Lower leg skin (tissue), 4 donors: ENCODE measurements around the gene ZEB2. TPM values are rescaled to one million over a fixed set of nuclear protein-coding genes. Genes with fewer than 3 reads are reported as not detected.

Experiments used
- DNase-seq, 2 donors: peaks; one replicate each; pipeline ENCODE4 v3.0.0-alpha.2; 2019; ENCODE audit warnings: low spot score in 2 of 2
- H3K4me3 ChIP-seq: fragments of 200-600 bp; sonication (generic); 2 replicates; pipeline ENCODE4 v1.5.1; 2017; ENCODE audit warnings: mild to moderate bottlenecking, low read depth; ENCODE audit not compliant: poor library complexity, severe bottlenecking
- CTCF ChIP-seq, 3 donors: fragments of 450-650 bp; IDR thresholded peaks; one replicate each; pipeline ENCODE4 v1.5.1; 2016; ENCODE audit warnings: antibody characterized with exemption in 3 of 3, mild to moderate bottlenecking in 3 of 3, moderate library complexity in 2 of 3
- POLR2A ChIP-seq, 2 donors: fragments of 450-650 bp; IDR thresholded peaks; one replicate each; pipeline ENCODE4 v1.6.1; 2016 to 2017; ENCODE audit warnings: antibody characterized with exemption in 2 of 2, mild to moderate bottlenecking in 1 of 2, moderate library complexity in 1 of 2
- WGBS, 2 donors: methylation state at CpG; one replicate each; pipeline ENCODE4 v1.1.5; 2018; 5-methylcytosine and 5-hydroxymethylcytosine counted together
- intact Hi-C: fragments of 100-400 bp; cut with DNase I; formaldehyde crosslinking; loops from one replicate; pipeline ENCODE4 v1.15.0; 2023; ENCODE audit warnings: low total_unique reads
- total RNA-seq, 4 donors: library from RNA; depleted of rRNA; stranded (reverse); fragments of >200 nt; gene quantifications; one replicate each; pipeline ENCODE4 v1.1.0, GENCODE V29; 2016

ZEB2 gene
- total RNA-seq, 4 donors from 2014 or later, result 13.8 to 38.8 (median 30.3) TPM

- 74 to 79% methylated on average over 6 of the region's 6 CpGs for WGBS, 2 donors
- TF ChIP-seq CTCF (IDR thresholded peaks at IDR 0.05) (no peak), POLR2A (IDR thresholded peaks at IDR 0.05) (no peak)
- intact Hi-C loops, result no loop called here
- DNase-seq, result no peak
- H3K4me3 ChIP-seq, result no peak overlapping the region
Observed at GRCh38 chr2:144429396-144430112, 90.4 kb downstream of the ZEB2 start.

- intact Hi-C loops, result no loop called here
- no peak for DNase-seq
- TF ChIP-seq POLR2A (IDR thresholded peaks at IDR 0.05) (no peak), CTCF (IDR thresholded peaks at IDR 0.05) (no peak)
- WGBS, 2 donors, result 54 to 60% methylated on average over 4 of the region's 4 CpGs
- no peak overlapping the region for H3K4me3 ChIP-seq
Observed at GRCh38 chr2:144426981-144427479, 92.9 kb downstream of the ZEB2 start.

- intact Hi-C loops, result no loop called here
- no peak for DNase-seq
- 51 to 71% methylated on average over 1 of the region's 1 CpG for WGBS, 2 donors
- TF ChIP-seq POLR2A (IDR thresholded peaks at IDR 0.05), result no peak
- TF ChIP-seq CTCF (IDR thresholded peaks at IDR 0.05), result no peak
- no peak overlapping the region for H3K4me3 ChIP-seq
Observed at GRCh38 chr2:144426355-144426754, 93.6 kb downstream of the ZEB2 start.

GRCh38 chr2:144424559-144425240 lies 95.2 kb downstream of the ZEB2 start:
- WGBS, 2 donors, result 84 to 95% methylated on average over 4 of the region's 4 CpGs
- TF ChIP-seq CTCF (IDR thresholded peaks at IDR 0.05), result no peak
- TF ChIP-seq POLR2A (IDR thresholded peaks at IDR 0.05), result no peak
- intact Hi-C loops, result loop anchor here (1.0 kb wide), 1 partner anchor 25 kb away; no protein-coding TSS in a partner anchor
- DNase-seq, result no peak
- H3K4me3 ChIP-seq, result no peak overlapping the region

GRCh38 chr2:144421606-144422510 lies 98.1 kb downstream of the ZEB2 start:
- no peak overlapping the region for H3K4me3 ChIP-seq
- DNase-seq, result no peak
- intact Hi-C loops, result no loop called here
- WGBS, 2 donors, result 87 to 96% methylated on average over 1 of the region's 1 CpG
- TF ChIP-seq POLR2A (IDR thresholded peaks at IDR 0.05) (no peak), CTCF (IDR thresholded peaks at IDR 0.05) (no peak)
